T-helper 22 cell (primary cell): ENCODE data around the gene HOXD4.

Experiments
- DNase-seq: peaks from one replicate; pipeline ENCODE4 v3.0.0-alpha.2; 2020; ENCODE audit warnings: low read depth

HOXD4 gene

GRCh38 chr2:176170602-176171305 is 19.4 kb downstream of the HOXD4 start:
- no peak for DNase-seq

GRCh38 chr2:176171351-176172006 is 20.1 kb downstream of the HOXD4 start:
- no peak for DNase-seq

- no peak for DNase-seq
These were observed 20.9 kb downstream of the HOXD4 start for GRCh38 chr2:176172007-176172894.

GRCh38 chr2:176172895-176173566 is 21.7 kb downstream of the HOXD4 start:
- DNase-seq = no peak

- no peak for DNase-seq
These were observed 22.4 kb downstream of the HOXD4 start for GRCh38 chr2:176173567-176174381.

- no peak for DNase-seq
These were observed 23.1 kb downstream of the HOXD4 start for GRCh38 chr2:176174382-176174823.

GRCh38 chr2:176174824-176175708 is 23.7 kb downstream of the HOXD4 start:
- no peak for DNase-seq

- no peak for DNase-seq
These were observed 24.6 kb downstream of the HOXD4 start for GRCh38 chr2:176175709-176176607.

- DNase-seq = no peak
These were observed 26.3 kb downstream of the HOXD4 start for GRCh38 chr2:176177580-176178037.

- DNase-seq = no peak
These were observed 26.8 kb downstream of the HOXD4 start for GRCh38 chr2:176178038-176178756.

- no peak for DNase-seq
These were observed 27.5 kb downstream of the HOXD4 start for GRCh38 chr2:176178757-176179295.

- no peak for DNase-seq
These were observed 30.2 kb downstream of the HOXD4 start for GRCh38 chr2:176181551-176181950.

GRCh38 chr2:176182671-176183070 is 31.3 kb downstream of the HOXD4 start:
- DNase-seq = no peak

GRCh38 chr2:176184749-176185148 is 33.4 kb downstream of the HOXD4 start:
- no peak for DNase-seq

GRCh38 chr2:176186024-176186423 is 34.7 kb downstream of the HOXD4 start:
- DNase-seq = no peak

- no peak for DNase-seq
These were observed 36.0 kb downstream of the HOXD4 start for GRCh38 chr2:176187200-176187898.
